T1000 (cell line): ENCODE results near the gene ZNF775.

Experiments
- DNase-seq: peaks from one replicate; lab custom pipeline; 2025; ENCODE audit warnings: mixed read lengths; lab: John Stamatoyannopoulos, UW

ZNF775 gene

DNA sequence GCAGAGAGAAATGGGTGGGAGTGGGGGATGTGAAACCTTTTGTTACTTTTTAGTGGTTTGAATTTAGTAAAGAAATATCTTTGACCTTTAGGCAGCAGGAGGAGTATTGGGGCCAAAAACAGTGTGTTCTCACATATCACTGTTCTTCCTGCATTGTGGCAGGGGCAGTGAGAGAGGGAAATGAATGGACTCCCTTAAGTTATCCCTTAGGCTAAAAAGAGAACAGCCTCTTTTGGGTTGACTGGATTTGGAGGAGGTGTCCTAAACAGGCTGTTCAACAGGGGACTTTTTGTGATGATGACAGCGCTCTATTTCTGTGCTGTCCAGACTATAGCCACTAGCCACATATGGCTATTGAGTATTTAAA lies 22.3 kb downstream of the ZNF775 start:
- no peak for DNase-seq

DNA sequence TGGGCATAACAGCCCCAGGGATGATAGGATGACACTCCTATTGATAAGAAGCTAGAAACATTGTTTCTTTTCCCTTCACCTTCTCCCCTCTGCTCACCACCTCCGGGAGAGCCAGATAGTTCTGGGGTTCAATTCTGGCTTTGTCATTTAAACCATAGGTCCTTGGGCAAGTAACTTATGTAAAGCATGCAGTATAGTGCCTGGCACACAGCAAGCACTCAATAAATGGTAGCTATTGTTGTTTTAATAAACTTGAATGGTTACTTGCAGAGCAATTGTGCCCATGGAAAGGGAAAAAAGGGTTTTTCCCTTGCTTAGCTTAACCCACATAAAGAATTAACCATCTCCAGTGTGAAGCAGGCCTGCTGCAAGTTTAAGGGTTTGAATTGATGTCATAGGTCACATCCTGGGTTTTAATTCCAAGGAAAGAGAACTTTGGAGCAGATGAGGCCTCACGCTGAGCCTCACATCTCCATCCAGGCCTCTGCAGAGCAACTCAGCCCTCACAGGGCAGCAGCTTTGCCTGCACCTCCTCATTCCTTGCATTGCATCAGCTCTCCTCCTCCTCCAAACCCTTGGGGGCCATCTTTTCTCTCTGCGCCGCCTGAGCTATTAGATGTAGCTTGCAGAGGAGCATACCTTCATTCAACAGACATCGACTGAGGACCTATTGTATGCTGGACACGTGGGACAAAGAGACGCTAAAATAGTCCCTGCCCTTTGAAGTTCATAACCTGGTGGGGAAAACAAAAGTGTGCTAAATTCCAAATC lies 22.9 kb downstream of the ZNF775 start:
- DNase-seq: no peak

DNA sequence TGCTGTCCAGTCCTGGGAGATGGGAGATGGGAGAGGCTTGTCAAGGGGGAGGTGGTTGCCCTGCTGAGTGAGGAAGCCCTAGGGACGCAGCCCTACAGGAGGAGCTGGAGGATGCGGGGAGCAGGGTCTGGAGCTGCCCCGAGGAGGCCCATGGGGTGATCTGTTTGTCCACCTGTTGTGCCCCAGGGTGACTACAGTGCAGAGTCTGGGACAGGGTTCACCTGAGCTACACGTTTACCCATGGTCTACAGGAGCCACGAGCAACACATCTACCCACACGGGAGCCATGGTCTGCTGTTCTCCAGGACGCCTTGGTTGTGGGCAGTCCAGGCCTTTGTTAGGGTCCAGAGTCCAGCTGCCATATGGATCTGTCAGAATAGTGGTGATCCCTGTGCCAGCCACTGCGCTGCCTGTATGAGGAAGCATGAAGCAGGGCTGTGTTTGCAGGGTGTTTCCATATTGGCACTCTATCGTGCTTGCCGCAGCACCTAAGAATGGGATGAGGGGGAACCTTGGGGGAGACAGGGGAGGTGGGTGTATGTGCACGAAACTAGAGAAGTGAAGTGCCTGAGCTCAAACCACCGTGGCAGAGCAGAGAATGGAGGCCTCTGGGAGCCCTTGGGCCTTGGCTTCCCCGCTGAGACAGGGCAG lies 23.7 kb downstream of the ZNF775 start:
- DNase-seq: no peak

DNA sequence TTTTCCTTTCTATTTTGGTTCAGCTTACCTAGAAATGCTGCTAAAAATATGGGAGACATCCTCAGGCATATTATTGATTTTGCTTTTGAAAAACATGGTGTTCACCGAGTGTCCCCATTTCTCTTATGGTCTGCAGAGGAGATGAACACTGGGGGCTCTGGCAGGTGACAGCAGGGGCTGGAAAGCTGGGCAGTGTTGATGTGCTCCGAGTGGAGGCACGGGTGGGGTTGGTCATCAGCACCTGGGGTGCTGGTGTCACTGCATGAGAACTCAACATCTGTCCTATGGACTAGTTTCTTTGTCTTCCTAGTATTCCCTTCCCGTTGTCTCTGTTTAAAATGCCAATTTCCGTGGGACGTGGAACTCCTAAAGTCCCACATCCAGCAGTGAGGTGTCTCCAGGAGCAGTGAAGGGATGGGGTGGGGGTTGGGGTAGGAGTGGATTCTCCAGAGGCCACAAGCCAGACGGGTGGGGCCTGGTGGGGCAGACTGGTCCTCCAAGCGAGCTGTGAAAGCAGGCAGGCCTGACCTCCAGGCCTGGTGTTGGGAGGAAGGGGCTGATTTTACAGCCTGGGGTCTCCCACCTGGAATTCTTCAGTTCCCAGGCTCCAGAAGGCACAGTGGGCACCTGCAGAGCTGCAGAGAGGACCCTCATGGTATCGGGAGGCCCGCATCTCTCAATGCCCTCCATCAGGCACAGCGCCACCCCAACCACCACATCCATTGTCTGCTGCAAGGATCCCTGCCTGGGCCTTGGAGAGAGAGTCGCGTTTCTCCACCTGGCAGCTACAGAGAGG lies 24.4 kb downstream of the ZNF775 start:
- no peak for DNase-seq

DNA sequence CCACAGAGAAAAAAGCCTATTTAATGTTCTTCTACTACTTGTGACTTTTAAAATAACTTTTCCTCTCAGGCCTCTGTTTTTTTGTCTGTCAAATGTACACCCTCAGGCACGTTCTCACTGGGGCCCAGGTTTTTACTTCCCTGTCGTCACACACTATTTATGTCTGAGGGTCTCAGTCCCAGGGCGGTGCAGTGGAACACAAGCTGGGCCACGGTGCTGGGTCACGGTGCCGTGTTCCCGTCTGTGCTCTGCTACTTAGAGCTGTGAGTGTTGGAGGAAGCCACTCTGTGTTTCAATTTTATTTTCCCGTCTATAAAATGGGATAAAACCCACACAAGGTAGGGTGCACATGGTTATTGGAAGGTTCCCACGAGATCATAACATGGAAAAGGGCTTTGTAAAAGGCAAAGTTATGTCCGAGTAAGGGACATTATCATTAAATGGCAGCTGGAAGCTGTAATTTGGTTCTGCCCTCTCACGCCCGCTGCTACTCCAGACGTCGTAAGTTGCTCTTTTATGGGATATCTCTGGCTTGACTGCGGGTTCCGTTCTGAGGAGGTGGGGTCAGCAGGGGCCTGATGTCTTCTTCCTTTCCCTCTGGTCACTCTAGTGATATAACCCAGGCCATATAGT lies 25.2 kb downstream of the ZNF775 start:
- no peak for DNase-seq

DNA sequence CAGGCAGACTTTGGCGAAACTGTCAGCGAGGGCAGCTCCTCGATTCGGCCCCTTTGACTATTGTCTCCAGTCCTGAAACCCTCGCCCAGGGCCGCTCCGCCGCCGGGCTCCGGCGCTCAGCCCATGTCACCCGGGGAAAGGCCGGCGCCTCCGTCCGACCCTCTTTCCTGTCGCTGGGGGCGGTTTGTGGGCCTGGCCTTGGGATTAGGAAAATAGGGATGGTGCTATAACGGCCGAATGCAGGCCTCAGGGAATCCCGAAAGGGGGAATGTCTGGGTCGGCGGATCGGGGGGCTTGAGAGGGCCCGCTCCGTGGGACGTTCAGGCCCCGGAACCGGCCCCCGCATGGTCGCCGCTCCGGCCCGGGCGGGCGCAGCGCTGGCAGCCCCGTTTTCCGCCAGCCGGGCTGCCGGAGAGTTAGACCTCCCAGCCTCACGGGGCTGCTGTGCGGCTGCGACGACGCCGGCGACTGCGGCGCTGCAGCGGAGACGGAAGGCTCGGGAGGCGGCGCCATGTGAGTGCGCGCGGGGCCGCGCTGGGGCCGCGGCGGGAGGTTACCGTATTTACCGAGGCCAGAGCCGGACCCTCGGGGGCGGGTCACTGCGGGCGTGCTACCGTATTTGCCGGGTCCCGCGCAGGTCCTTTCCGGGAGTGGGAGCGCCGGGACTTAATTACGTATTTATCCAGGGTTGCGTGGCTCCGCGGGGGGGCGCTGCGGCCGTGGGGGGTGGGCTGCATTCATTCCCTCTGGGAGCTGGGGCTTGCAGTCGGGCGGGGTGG lies 25.9 kb downstream of the ZNF775 start:
- DNase-seq: peak; percentile 24

DNA sequence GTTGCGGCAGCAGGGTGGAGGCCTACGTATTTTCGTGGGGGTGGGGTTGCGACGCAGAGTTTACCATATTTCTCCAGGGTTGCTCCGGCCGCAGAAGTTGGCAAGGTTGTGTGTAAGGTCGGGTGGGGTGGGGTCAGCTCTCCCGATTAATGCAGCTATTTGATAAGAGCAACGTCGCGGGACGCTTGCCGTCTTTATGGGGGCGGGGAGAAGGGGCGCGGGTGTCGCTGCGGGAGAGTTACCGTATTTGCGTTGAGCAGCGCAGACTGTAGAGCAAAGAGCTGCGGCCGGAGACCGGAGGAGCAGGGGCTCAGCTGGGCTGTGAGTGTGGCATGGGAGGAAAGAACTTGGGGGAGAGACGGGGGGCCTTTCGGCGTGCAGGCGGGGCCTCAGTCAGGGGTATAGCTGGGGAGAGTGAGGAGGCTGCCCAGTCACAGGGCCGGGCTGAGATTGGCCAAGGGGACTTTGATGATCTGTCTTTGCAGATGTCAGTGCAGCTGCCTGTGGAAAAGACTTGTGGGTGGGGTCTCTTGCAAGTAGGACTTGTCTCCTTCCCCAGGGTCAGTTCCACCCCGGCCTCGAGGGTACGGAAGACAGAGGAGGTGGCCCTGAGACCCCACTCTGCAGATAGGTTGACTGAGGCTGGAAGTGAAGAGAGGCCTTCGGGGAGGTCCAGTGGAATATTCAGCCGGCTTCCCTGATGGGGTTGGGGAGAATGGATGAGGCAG lies 26.6 kb downstream of the ZNF775 start:
- no peak for DNase-seq

DNA sequence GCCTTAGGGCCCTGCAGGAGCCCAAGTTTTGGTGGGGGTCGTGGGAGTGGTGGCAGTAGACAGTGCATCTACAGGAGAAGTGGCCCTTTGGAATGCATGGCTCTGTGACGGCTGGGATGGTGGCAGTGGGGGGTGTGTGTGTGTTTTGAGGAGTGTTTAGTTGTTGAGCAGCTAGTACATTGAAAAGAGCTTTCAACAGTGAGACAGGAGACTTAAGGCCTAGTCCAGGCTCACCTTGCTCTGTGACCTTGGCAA lies 27.1 kb downstream of the ZNF775 start:
- DNase-seq: no peak

DNA sequence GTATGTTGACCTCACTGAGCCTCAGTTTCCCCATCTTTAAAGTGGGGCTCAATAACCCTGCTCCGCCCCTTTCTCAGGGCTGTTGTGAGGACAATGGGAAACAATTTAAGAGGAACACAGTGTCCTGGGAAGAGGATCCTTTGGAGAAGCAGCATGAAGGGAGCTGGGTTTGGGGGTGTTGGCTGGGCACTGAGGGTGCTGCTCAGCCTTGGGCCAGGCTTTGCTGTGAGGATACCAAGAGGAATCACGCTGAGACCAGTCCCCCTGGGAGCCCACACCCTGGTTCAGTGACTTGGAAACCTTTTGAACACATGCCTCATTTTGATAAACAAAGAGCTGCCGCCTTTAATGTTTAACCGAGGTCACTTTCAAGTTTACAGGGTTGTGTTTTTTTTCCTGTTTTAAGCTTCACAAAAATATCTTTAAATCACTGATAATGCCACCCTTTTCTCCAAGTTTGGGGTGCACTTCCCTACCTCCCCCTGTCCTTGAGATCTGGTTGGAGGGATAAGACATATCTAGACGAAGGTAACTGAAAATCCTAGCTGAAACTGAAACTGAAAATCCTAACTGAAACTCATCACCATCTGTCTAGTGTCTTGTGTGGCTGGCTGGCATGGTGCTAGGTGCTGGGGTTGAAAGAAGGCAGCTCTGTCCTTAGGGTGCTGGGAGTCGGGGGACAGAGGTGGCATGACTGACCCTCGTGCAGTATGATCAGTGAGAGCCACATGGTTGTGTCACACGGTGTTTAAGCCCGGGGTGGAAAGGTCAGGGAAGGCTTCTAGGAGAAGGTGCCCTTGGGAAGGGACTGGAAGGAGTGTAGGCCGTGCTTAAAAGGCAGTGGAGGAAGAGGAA lies 27.7 kb downstream of the ZNF775 start:
- no peak for DNase-seq

DNA sequence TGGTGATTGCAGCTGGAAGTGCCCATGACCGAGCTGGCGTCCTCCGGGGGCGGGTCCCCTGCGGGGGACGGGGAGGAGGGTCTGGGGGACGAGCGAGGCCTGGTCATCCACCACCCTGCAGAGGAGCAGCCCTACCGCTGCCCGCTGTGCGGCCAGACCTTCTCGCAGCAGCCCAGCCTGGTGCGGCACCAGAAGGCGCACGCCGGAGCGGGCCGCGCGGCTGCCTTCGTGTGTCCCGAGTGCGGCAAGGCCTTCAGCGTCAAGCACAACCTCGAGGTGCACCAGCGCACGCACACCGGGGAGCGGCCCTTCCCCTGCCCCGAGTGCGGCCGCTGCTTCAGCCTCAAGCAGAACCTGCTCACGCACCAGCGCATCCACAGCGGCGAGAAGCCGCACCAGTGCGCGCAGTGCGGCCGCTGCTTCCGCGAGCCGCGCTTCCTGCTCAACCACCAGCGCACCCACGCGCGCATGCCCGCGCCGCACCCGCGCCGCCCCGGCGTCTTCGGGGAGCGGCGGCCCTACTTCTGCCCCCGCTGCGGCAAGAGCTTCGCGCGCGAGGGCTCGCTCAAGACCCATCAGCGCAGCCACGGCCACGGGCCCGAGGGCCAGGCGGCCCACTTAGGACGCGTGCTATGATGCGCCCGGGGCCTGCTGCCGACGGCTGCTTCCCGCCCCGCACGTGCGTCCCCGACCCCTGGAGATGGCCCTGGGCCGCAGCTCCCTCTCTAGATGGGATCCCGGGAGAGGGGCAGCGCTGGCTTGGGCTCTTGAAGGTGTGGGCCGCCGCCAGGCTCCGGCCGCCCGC lies 28.7 kb downstream of the ZNF775 start:
- DNase-seq: no peak

DNA sequence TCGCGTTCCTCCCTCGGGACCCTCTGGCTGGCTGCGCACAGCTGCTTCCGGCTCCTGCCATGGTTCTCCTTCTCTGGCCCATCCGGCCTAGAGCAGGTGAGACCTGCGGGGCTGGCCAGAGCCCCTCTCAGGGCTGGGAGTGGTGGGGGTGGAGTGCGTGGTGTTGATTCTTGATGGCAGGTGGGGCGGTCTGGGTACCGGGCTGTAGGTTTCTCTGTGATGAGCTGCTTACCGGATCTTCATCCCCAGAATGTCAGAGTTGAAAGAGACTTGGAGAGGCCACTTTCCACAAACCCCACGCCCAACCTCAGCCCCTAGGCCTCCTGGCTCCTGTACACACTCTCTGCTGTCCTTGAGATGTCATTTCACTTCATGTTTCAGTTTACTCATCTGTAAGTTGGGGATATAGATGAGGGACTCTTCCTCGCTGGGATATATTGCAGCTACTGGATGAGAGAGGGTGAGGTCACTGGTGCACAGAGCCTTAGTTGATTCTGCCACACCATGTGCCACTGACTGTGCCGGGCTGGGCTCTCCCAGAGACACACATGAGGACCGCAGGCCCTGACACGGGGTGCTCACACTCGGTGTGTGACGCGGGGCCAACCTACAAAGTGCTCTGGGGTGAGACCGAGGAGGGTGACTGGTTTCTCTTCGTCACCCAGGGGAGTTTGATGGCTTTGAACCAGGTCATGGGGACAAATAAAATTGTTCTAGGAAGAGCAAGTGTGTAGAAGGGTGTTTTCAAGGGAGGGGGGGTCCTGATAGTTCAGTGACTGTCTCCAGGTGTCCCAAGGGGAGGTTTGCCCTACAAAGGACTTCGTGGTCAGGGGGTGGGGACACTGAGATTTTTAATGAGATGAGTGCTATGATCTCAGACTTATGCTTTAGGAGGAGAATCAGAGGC lies 29.5 kb downstream of the ZNF775 start:
- no peak for DNase-seq

DNA sequence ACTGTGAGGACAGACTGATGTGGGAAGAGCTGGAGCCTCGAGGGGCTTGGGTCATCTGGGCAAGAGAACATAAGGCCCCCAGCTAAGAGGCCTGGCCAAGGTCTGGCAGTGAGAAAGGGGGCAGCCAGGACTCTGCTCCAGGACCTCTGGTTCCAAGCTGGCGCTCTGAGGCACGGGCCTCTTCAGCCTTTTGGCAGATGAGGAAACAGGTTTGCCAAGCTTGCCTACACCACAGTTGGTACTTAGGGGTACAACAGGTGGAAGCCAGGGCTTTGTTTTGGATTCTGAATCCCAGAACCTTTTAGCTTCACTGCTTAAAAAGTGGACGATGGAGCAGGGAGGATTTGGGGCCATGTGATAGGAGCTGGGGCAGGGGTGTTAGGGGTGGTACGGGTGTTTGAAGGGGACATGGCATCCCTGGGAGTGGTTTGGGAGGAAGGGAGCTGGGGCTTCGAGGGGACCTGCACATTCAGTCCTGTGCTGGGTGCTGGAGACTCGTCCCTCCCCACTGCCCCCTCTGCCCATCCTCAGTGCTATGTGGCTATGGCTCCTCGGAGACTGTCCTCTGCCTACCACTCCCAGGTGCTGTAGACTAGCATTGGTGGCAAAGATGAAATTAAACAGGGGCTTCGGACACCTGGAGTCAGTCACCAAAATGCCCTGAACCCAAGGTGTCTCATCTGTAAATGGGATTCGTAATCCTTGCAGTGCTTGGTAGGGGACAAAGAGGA lies 30.3 kb downstream of the ZNF775 start:
- DNase-seq: no peak

DNA sequence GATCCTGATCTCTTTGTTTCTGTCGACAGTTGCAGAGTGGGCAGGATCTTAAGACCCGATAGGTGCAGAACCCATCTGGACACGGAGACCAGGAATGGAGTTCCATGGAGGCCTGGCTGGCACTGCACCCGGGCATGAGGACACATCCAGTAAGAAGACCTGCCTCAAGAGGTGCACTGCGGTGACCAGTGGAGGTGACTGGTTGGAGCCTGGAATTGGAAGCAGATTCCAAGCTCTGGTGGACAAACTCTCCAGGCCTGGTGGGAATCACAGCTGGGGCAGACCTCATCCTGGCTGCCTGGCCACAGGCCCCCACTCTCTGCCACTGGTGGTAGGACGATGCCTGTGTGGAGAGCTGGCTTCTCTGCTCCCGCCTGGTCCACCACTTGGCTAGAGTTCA lies 31.0 kb downstream of the ZNF775 start:
- no peak for DNase-seq

DNA sequence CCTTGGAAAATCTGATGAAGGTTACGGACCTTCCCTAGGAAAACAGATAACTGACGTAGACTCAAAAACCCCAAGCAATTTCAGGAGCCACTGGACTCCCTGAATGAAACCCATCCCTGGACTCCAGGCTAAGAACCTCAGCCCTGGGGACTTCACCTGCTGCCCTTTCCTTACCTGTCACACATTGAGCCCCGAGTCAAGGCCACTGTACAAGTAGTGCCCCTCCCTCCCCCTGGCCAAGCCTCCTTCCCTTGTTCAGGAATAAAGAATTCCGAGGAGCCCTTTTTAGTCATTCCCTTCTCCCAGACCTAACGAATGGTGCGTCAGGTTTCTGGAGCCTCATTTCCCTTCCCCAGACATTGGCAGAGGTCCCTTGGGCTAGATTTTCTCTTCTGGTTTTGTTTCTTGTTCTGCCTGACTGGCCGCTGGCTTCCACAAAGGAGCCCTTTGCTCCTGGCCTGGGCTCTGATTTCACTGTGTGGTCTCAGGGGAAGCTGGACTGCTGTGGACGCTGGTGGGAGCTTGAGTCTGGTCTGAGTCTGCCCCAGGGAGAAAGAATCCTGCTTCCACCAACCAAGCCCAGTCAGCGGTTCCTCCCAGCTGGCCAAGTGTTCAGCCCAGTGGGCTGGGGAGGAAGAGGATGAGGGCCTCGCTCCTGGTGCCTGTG lies 31.7 kb downstream of the ZNF775 start:
- no peak for DNase-seq

DNA sequence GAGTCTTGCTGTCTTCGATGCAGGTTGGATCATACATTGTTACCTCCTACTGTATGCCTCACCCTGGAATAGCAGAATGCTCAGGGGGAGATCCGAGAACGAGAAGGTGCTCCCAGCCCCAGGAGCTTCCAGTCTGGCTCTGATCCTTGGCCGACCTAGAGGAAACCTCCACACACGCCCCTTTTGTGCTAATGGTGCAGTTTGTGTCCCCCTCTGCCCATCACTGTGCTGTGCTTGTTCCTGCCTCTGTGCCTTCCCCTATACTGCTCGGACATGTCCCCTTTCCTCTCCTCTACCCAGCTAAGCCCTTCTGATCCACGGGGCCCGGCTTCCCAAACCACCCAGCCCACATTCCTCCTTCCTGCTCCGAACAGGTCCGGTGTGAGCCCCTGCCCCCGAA lies 32.5 kb downstream of the ZNF775 start:
- DNase-seq: no peak

DNA sequence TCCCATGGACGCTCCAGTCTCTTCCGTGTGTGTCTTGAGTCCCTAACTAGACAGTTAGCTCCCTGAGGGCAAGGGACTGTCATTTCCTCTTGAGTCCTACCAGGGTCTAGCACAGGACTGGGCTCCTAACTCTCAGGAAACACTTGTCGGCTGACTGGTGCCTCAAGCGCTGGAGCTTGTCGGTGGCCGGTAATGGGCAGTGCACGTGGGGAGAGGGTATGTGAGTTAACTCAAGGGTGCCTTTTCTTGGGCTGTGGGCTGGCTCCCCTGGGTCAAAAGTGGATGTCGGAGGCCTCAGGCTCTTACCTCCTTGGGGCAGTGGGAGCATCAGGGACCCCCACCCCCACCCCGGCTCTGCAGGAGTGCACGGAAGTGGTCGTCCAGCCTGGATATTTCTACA lies 32.9 kb downstream of the ZNF775 start:
- DNase-seq: no peak
